Posterior cingulate gyrus (tissue), 11 donors: ENCODE data around the gene ELN.

Experiments
- DNase-seq, 10 donors: peaks; one replicate each; pipeline versions ENCODE4 v3.0.0 to v3.0.0-alpha.2; 2020 to 2021; ENCODE audit warnings: mixed read lengths in 3 of 10
- intact Hi-C: fragments of 100-400 bp; cut with DNase I; formaldehyde crosslinking; loops from one replicate; pipeline ENCODE4 v1.15.1; 2023

ELN gene

GRCh38 chr7:74021546-74022320 is 6.2 kb upstream of the ELN start:
- intact Hi-C loops: no loop called here
- no peak for DNase-seq

- intact Hi-C loops: no loop called here
Measured at GRCh38 chr7:74022507-74022906, 5.5 kb upstream of the ELN start.

GRCh38 chr7:74023092-74023536 is 4.9 kb upstream of the ELN start:
- DNase-seq: no peak
- intact Hi-C loops: no loop called here

More at GRCh38 chr7:74022507-74022906, 5.5 kb upstream of the ELN start:
- no peak for DNase-seq

GRCh38 chr7:74023786-74024185 is 4.2 kb upstream of the ELN start:
- intact Hi-C loops: no loop called here
- no peak for DNase-seq

GRCh38 chr7:74025146-74025545 is 2.8 kb upstream of the ELN start:
- intact Hi-C loops: loop anchor here (5.0 kb wide), 1 partner anchor 43 kb away; no protein-coding TSS in a partner anchor
- DNase-seq: no peak

GRCh38 chr7:74025730-74026129 is 2.2 kb upstream of the ELN start:
- intact Hi-C loops: loop anchor here (2.0 to 5.0 kb wide), 2 partner anchors 43 to 159 kb away; no protein-coding TSS in a partner anchor
- DNase-seq: peak in 1 of 10 donors; percentile 67

GRCh38 chr7:74026406-74026902 is 1.5 kb upstream of the ELN start:
- DNase-seq: peak in 2 of 10 donors; percentile 27 to 74
- intact Hi-C loops: loop anchor here (2.0 to 5.0 kb wide), 2 partner anchors 44 to 160 kb away; no protein-coding TSS in a partner anchor

GRCh38 chr7:74026903-74027682 is 880 bp upstream of the ELN start:
- peak; percentile 74 to 97 (median 89) for DNase-seq
- intact Hi-C loops: loop anchor here (2.0 to 5.0 kb wide), 2 partner anchors 45 to 160 kb away; no protein-coding TSS in a partner anchor

- intact Hi-C loops: loop anchor here (5.0 kb wide), 1 partner anchor 46 kb away; no protein-coding TSS in a partner anchor
- DNase-seq: peak in 2 of 10 donors; percentile 69 to 73
Measured at GRCh38 chr7:74028321-74028838, 407 bp downstream of the ELN start.

- DNase-seq: peak in 2 of 10 donors; percentile 67 to 71
- intact Hi-C loops: loop anchor here (5.0 kb wide), 1 partner anchor 47 kb away; no protein-coding TSS in a partner anchor
Measured at GRCh38 chr7:74029089-74029785, 1.3 kb downstream of the ELN start.

- peak in 2 of 10 donors; percentile 63 to 81 for DNase-seq
- intact Hi-C loops: loop anchor here (5.0 kb wide), 1 partner anchor 48 kb away; no protein-coding TSS in a partner anchor
Measured at GRCh38 chr7:74029991-74030415, 2.0 kb downstream of the ELN start.

- intact Hi-C loops: no loop called here
- DNase-seq: peak in 2 of 10 donors; percentile 44 to 69
Measured at GRCh38 chr7:74030861-74031260, 2.9 kb downstream of the ELN start.

- intact Hi-C loops: no loop called here
- peak in 1 of 10 donors; percentile 18 for DNase-seq
Measured at GRCh38 chr7:74031403-74032190, 3.6 kb downstream of the ELN start.

- peak in 8 of 10 donors; percentile 39 to 94 (median 64) for DNase-seq
- intact Hi-C loops: no loop called here
Measured at GRCh38 chr7:74032191-74032490, 4.2 kb downstream of the ELN start.

GRCh38 chr7:74032624-74033371 is 4.8 kb downstream of the ELN start:
- intact Hi-C loops: no loop called here

GRCh38 chr7:74033372-74034311 is 5.7 kb downstream of the ELN start:
- peak in 6 of 10 donors; percentile 35 to 91 (median 67) for DNase-seq
- intact Hi-C loops: no loop called here

More at GRCh38 chr7:74032624-74033371, 4.8 kb downstream of the ELN start:
- DNase-seq: peak in 2 of 10 donors; percentile 15 to 53

- DNase-seq: peak in 3 of 10 donors; percentile 43 to 57 (median 43)
- intact Hi-C loops: no loop called here
Measured at GRCh38 chr7:74037609-74038008, 9.6 kb downstream of the ELN start.
